ENCODE results near the gene SEC16B. TPM values are rescaled to one million over a fixed set of nuclear protein-coding genes. Genes with fewer than 3 reads are reported as not detected.

SEC16B gene
- total RNA-seq, 1 donor from 2014 or later, result 3.1 TPM

DNA sequence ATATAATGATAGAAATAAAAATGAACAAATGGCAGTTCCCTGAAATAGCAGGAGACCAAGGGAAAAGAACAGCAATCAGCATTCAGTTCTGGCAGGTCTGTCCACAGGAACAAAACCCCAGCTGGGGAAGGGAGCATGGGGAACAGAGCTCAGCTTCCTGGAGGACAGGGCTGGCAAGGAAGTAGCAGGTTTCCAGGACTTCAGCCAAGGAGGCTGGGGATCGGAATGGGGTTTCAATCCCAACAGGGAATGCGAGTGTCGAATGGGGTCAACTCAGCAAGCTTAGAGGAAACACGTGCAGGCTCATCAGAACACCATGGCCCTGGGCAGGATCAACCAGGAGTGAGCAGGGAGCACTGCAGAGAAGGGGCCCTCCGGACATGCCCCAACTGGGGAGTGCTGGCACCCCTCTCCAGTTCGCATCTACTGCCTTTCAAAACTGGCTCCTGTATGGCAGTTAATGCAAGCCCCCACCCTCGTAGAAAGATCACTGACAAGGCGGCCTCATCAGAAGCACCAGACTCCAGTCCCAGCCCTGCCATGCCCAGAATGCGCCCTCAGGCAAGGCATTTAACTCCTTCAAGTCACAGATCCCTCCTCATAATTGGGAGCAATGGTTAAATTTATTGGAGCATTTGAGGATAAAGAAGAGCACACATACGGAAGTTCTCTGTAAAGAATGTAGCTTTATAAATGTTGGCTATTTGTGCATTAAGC, 72.4 kb downstream of the SEC16B start:
- Mint-ChIP-seq H3K27me3 (ENCODE audit: low read depth) (peaks cover 22% of the 10 kb centered on the region), H3K27ac (no peak overlapping the region), H3K4me3 (no peak overlapping the region), H3K9me3 (peaks cover 5% of the 10 kb centered on the region), H3K4me1 (peaks cover 6% of the 10 kb centered on the region), H3K36me3 (no peaks in the 10 kb centered on the region)
- no peak for DNase-seq (ENCODE audit: low spot score in 2 of 2, unreplicated experiment in 2 of 2)
- TF ChIP-seq, protein P1, sequence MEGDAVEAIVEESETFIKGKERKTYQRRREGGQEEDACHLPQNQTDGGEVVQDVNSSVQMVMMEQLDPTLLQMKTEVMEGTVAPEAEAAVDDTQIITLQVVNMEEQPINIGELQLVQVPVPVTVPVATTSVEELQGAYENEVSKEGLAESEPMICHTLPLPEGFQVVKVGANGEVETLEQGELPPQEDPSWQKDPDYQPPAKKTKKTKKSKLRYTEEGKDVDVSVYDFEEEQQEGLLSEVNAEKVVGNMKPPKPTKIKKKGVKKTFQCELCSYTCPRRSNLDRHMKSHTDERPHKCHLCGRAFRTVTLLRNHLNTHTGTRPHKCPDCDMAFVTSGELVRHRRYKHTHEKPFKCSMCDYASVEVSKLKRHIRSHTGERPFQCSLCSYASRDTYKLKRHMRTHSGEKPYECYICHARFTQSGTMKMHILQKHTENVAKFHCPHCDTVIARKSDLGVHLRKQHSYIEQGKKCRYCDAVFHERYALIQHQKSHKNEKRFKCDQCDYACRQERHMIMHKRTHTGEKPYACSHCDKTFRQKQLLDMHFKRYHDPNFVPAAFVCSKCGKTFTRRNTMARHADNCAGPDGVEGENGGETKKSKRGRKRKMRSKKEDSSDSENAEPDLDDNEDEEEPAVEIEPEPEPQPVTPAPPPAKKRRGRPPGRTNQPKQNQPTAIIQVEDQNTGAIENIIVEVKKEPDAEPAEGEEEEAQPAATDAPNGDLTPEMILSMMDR (IDR thresholded peaks at IDR 0.05; ENCODE audit: unreplicated experiment), result no peak

Other genes starting within 250 kb of the SEC16B start
- gene RASAL2, start 124.0 kb upstream of the SEC16B start, total RNA-seq, result 35.0 to 35.7 TPM (median 35.5 TPM) in 3 replicates